PC-3 (cell line): ENCODE results near the gene SMYD3. TPM values are rescaled to one million over a fixed set of nuclear protein-coding genes. Genes with fewer than 3 reads are reported as not detected.

Experiments
- ATAC-seq: fragments of 200-7000 bp; cut with Tn5 transposase; 2 replicates; pipeline ENCODE4 v1.9.1; 2020; ENCODE audit warnings: mild to moderate bottlenecking, moderate library complexity
- BruUV-seq: library from RNA; stranded (reverse); fragments of 400-500 nt; replicated peaks from 2 replicates; lab custom pipeline; 2021; lab: Mats Ljungman, UMichigan
- CTCF ChIA-PET: fragments of 300-600 bp; sonication (Branson Sonifier 250); formaldehyde crosslinking; loops from one replicate; lab custom pipeline; 2022; ENCODE audit warnings: antibody characterized with exemption; lab: Charles Lee
- POLR2A ChIA-PET: fragments of 300-600 bp; sonication (Branson Sonifier 250); formaldehyde crosslinking; loops from one replicate; lab custom pipeline; 2022; ENCODE audit warnings: antibody characterized with exemption; ENCODE audit not compliant: unreplicated experiment; lab: Charles Lee
- DNase-seq: peaks from one replicate; pipeline ENCODE4 v3.0.0-alpha.2; 2015
- H2AFZ ChIP-seq: fragments of 300-600 bp; sonication (generic); 2 replicates; pipeline ENCODE4 v1.6.0; 2016; ENCODE audit warnings: antibody characterized with exemption, low read length
- H3F3A ChIP-seq: fragments of 300-600 bp; sonication (generic); one replicate; pipeline ENCODE4 v1.6.0; 2017; ENCODE audit warnings: antibody characterized with exemption, low read length, control low read depth, mild to moderate bottlenecking; ENCODE audit not compliant: unreplicated experiment
- H3K27ac ChIP-seq: fragments of 300-600 bp; sonication (generic); 2 replicates; pipeline ENCODE4 v1.5.1; 2016; ENCODE audit warnings: mild to moderate bottlenecking, low read length
- H3K27me3 ChIP-seq: fragments of 300-600 bp; sonication (generic); 2 replicates; pipeline ENCODE4 v1.6.1; 2016; ENCODE audit warnings: low read length, mixed read lengths
- H3K36me3 ChIP-seq: fragments of 300-600 bp; sonication (generic); 2 replicates; pipeline ENCODE4 v1.6.1; 2016; ENCODE audit warnings: low read depth, mixed run types, low read length, mixed read lengths
- H3K4me1 ChIP-seq: fragments of 300-600 bp; sonication (generic); 2 replicates; pipeline ENCODE4 v1.5.1; 2016; ENCODE audit warnings: low read length; ENCODE audit not compliant: insufficient read depth
- H3K4me2 ChIP-seq: fragments of 300-600 bp; sonication (generic); 2 replicates; pipeline ENCODE4 v1.6.0; 2016; ENCODE audit warnings: low read length
- H3K4me3 ChIP-seq: fragments of 300-600 bp; sonication (generic); 2 replicates; pipeline ENCODE4 v1.5.1; 2016; ENCODE audit warnings: mild to moderate bottlenecking, low read length, mixed read lengths
- H3K79me2 ChIP-seq: fragments of 300-600 bp; sonication (generic); 2 replicates; pipeline ENCODE4 v1.6.1; 2017; ENCODE audit warnings: low read length, mixed read lengths
- H3K9ac ChIP-seq: fragments of 300-600 bp; sonication (generic); 2 replicates; pipeline ENCODE4 v1.6.0; 2016; ENCODE audit warnings: mild to moderate bottlenecking, low read length
- H3K9me2 ChIP-seq: fragments of 300-600 bp; sonication (generic); replicated peaks from 2 replicates; pipeline ENCODE4 v1.6.1; 2016; ENCODE audit warnings: mixed run types, low read length, mixed read lengths
- H3K9me3 ChIP-seq: fragments of 300-600 bp; sonication (generic); 2 replicates; pipeline ENCODE4 v1.6.1; 2016; ENCODE audit warnings: low read length, mixed read lengths
- H4K20me1 ChIP-seq: fragments of 300-600 bp; sonication (generic); 2 replicates; pipeline ENCODE4 v1.6.1; 2016; ENCODE audit warnings: low read length, mixed read lengths
- CTCF ChIP-seq: fragments of 300-600 bp; sonication (generic); conservative IDR thresholded peaks from 2 replicates; pipeline ENCODE4 v1.5.1; 2017; ENCODE audit warnings: antibody characterized with exemption, low read depth, mild to moderate bottlenecking, low read length
- EZH2 ChIP-seq: fragments of 300-600 bp; sonication (generic); IDR thresholded peaks from one replicate; pipeline ENCODE4 v1.6.1; 2017; ENCODE audit warnings: antibody characterized with exemption, mild to moderate bottlenecking, low read length; ENCODE audit not compliant: unreplicated experiment
- EZH2phosphoT487 ChIP-seq: fragments of 300-600 bp; sonication (generic); IDR thresholded peaks from 2 replicates; pipeline ENCODE4 v1.6.1; 2018; ENCODE audit warnings: mild to moderate bottlenecking, antibody characterized with exemption, low read length, borderline replicate concordance
- intact Hi-C: fragments of 100-400 bp; cut with micrococcal nuclease; formaldehyde crosslinking; loops from 2 replicates; pipeline ENCODE4 v1.9.0; 2023
- total RNA-seq: library from RNA; depleted of rRNA; stranded (reverse); fragments of >200 nt; gene quantifications from 2 replicates; pipeline ENCODE4 v1.2.3, GENCODE V29; 2014

The SMYD3 gene
- total RNA-seq, 1 experiment from 2014 or later = 33.0 TPM

GRCh38 chr1:246491551-246492053 lies 15.5 kb downstream of the SMYD3 start:
- Histone ChIP-seq H3K4me3 (no peak overlapping the region), H3K4me2 (no peak overlapping the region), H3K27ac (no peak overlapping the region), H3K79me2 (peaks cover 72% of the 10 kb centered on the region), H3K36me3 (no peaks in the 10 kb centered on the region), H3K9ac (no peak overlapping the region), H2AFZ (no peak overlapping the region), H3K4me1 (no peaks in the 10 kb centered on the region), H3F3A (no peaks in the 10 kb centered on the region), H3K27me3 (no peaks in the 10 kb centered on the region), H3K9me2 (no peaks in the 10 kb centered on the region), H3K9me3 (no peaks in the 10 kb centered on the region), H4K20me1 (peaks cover 6% of the 10 kb centered on the region; the same call in 1 of the 2 replicates)
- no TSS peak for BruUV-seq
- TF ChIP-seq CTCF (no peak), EZH2 (no peak), EZH2phosphoT487 (no peak)
- CTCF ChIA-PET = interaction anchor here (0.7 kb wide), 1 partner anchor 1339 kb away, joined by 5 read pairs; no protein-coding TSS in a partner anchor
- ATAC-seq (no peak), DNase-seq (no peak)
- intact Hi-C loops = loop anchor here (1.0 to 5.0 kb wide), 3 partner anchors 211 to 1338 kb away; no protein-coding TSS in a partner anchor
- POLR2A ChIA-PET = interaction anchor here (0.6 kb wide), 1 partner anchor 202 kb away, joined by 3 read pairs; no protein-coding TSS in a partner anchor

- H3K9me3 ChIP-seq = no peaks in the 10 kb centered on the region
- ATAC-seq (peak; percentile 57), DNase-seq (peak; percentile 53)
- no peak overlapping the region for H3K9ac ChIP-seq
- no peak overlapping the region for H3K4me2 ChIP-seq
- no peak overlapping the region for H3K4me3 ChIP-seq
- no peak overlapping the region for H3K27ac ChIP-seq
- H3K9me2 ChIP-seq = no peaks in the 10 kb centered on the region
- BruUV-seq = no TSS peak
- intact Hi-C loops = no loop called here
- no peak overlapping the region for H2AFZ ChIP-seq
- POLR2A ChIA-PET = no interaction called here
- TF ChIP-seq CTCF (no peak), EZH2 (no peak), EZH2phosphoT487 (no peak)
- H3K4me1 ChIP-seq = peaks cover under 1% of the 10 kb centered on the region; the same call in 1 of the 2 replicates
- peaks cover 70% of the 10 kb centered on the region for H3K79me2 ChIP-seq
- no peaks in the 10 kb centered on the region for H3K36me3 ChIP-seq
- H4K20me1 ChIP-seq = peaks cover 6% of the 10 kb centered on the region; the same call in 1 of the 2 replicates
- CTCF ChIA-PET = no interaction called here
- no peaks in the 10 kb centered on the region for H3K27me3 ChIP-seq
- H3F3A ChIP-seq = no peaks in the 10 kb centered on the region
Measured at GRCh38 chr1:246488674-246489073, 18.4 kb downstream of the SMYD3 start.

GRCh38 chr1:246483569-246483933 lies 23.5 kb downstream of the SMYD3 start:
- Histone ChIP-seq H3K4me3 (no peak overlapping the region), H3K9me3 (no peaks in the 10 kb centered on the region), H3K27me3 (no peaks in the 10 kb centered on the region), H3K9ac (no peak overlapping the region), H4K20me1 (no peaks in the 10 kb centered on the region), H3F3A (no peaks in the 10 kb centered on the region), H3K4me2 (peak overlapping the region; percentile 2; the same call in 1 of the 2 replicates), H3K4me1 (peaks cover 10% of the 10 kb centered on the region), H3K9me2 (no peaks in the 10 kb centered on the region), H3K36me3 (no peaks in the 10 kb centered on the region), H2AFZ (no peak overlapping the region), H3K79me2 (peaks cover 63% of the 10 kb centered on the region), H3K27ac (no peak overlapping the region)
- POLR2A ChIA-PET = no interaction called here
- CTCF ChIA-PET = no interaction called here
- TF ChIP-seq EZH2phosphoT487 = no peak
- TF ChIP-seq CTCF = no peak
- no peak for TF ChIP-seq EZH2
- BruUV-seq = no TSS peak
- ATAC-seq = no peak
- no peak for DNase-seq
- intact Hi-C loops = no loop called here
